Measurements from ENCODE around the gene DAZAP2. TPM values are rescaled to one million over a fixed set of nuclear protein-coding genes. Genes with fewer than 3 reads are reported as not detected.

Gene DAZAP2
- total RNA-seq, 1 donor from 2014 or later = 130 TPM

- Mint-ChIP-seq H3K4me1 (ENCODE audit: unreplicated experiment) (no peaks in the 10 kb centered on the region), H3K27ac (ENCODE audit: unreplicated experiment) (no peak overlapping the region)
- TF ChIP-seq, protein P1, sequence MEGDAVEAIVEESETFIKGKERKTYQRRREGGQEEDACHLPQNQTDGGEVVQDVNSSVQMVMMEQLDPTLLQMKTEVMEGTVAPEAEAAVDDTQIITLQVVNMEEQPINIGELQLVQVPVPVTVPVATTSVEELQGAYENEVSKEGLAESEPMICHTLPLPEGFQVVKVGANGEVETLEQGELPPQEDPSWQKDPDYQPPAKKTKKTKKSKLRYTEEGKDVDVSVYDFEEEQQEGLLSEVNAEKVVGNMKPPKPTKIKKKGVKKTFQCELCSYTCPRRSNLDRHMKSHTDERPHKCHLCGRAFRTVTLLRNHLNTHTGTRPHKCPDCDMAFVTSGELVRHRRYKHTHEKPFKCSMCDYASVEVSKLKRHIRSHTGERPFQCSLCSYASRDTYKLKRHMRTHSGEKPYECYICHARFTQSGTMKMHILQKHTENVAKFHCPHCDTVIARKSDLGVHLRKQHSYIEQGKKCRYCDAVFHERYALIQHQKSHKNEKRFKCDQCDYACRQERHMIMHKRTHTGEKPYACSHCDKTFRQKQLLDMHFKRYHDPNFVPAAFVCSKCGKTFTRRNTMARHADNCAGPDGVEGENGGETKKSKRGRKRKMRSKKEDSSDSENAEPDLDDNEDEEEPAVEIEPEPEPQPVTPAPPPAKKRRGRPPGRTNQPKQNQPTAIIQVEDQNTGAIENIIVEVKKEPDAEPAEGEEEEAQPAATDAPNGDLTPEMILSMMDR (IDR thresholded peaks at IDR 0.05) = no peak
These were observed 39.2 kb upstream of the DAZAP2 start for GRCh38 chr12:51199366-51199945.

DNA sequence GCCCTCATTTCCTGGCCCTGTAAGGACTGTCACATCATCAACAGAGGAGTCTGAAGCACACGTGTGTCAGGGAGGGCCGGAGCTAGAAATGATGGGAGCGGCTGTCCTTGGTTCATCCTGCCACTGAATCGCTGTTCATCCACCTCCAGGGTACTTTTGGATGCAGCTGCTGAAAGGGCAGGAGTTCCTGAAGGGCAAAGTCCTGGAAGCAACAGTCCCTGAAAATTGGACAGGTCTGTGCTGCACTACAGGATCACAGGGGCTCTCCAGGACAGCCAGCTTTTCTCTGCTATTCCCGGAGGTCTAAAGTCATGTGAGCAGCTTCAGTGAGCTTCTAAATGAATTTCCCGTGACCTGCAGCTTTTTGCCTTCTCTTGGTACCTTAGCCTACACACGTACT is 38.5 kb upstream of the DAZAP2 start:
- H3K27ac Mint-ChIP-seq (ENCODE audit: unreplicated experiment) = no peak overlapping the region
- no peaks in the 10 kb centered on the region for H3K4me1 Mint-ChIP-seq (ENCODE audit: unreplicated experiment)
- no peak for DNase-seq (ENCODE audit: extremely low spot score, unreplicated experiment)
- no peaks in the 10 kb centered on the region for H3K27me3 Mint-ChIP-seq (ENCODE audit: unreplicated experiment)
- H3K4me3 Mint-ChIP-seq (ENCODE audit: unreplicated experiment) = no peak overlapping the region
- H3K9me3 Mint-ChIP-seq (ENCODE audit: unreplicated experiment) = no peaks in the 10 kb centered on the region
- H3K36me3 Mint-ChIP-seq (ENCODE audit: unreplicated experiment) = peaks cover 2% of the 10 kb centered on the region
- TF ChIP-seq, protein P1 (IDR thresholded peaks at IDR 0.05) = no peak

More at GRCh38 chr12:51199366-51199945, 39.2 kb upstream of the DAZAP2 start:
- no peaks in the 10 kb centered on the region for H3K9me3 Mint-ChIP-seq (ENCODE audit: unreplicated experiment)
- H3K36me3 Mint-ChIP-seq (ENCODE audit: unreplicated experiment) = peaks cover 2% of the 10 kb centered on the region
- no peak overlapping the region for H3K4me3 Mint-ChIP-seq (ENCODE audit: unreplicated experiment)
- H3K27me3 Mint-ChIP-seq (ENCODE audit: unreplicated experiment) = no peaks in the 10 kb centered on the region
- no peak for DNase-seq (ENCODE audit: extremely low spot score, unreplicated experiment)

DNA sequence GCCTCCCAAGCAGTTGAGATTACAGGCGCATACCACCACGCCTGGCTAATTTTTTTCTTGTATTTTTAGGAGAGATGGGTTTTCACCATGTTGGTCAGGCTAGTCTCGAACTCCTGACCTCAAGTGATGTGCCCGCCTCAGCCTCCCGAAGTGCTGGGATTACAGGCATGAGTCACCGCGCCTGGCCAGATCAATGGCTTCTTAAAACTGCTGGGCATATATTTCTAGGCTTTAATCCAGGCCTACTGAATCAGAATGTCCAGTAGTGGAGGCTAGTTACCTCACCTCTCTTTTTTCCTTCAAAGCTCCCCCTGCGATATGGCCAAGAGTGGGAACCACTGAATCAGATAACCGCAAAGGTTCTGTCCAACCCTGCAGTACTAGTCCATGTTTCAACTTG is 37.8 kb upstream of the DAZAP2 start:
- Mint-ChIP-seq H3K27ac (ENCODE audit: unreplicated experiment) (no peak overlapping the region), H3K36me3 (ENCODE audit: unreplicated experiment) (peaks cover 2% of the 10 kb centered on the region), H3K27me3 (ENCODE audit: unreplicated experiment) (no peaks in the 10 kb centered on the region), H3K9me3 (ENCODE audit: unreplicated experiment) (no peaks in the 10 kb centered on the region), H3K4me3 (ENCODE audit: unreplicated experiment) (no peak overlapping the region), H3K4me1 (ENCODE audit: unreplicated experiment) (no peaks in the 10 kb centered on the region)
- TF ChIP-seq, protein P1 (IDR thresholded peaks at IDR 0.05) = no peak
- DNase-seq (ENCODE audit: extremely low spot score, unreplicated experiment) = no peak

DNA sequence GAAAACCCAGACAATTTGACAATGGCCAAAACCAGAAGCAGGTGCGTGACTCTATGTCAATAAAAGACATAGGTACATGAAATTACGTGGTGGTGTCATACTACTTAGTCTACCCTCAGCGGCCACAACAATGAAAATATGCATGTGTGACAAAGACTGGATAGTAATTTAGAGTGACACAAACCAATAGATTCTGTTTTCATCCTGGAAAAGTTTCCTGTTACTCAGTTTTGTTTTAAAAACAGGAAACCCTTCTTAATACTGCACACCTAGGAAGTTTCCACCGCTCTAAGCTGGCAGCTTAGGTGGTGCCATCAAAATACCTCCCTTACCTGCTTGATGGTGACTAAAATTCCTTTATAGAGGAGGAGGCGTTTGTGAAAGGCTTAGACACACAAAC is 35.9 kb upstream of the DAZAP2 start:
- peaks cover 6% of the 10 kb centered on the region for H3K36me3 Mint-ChIP-seq (ENCODE audit: unreplicated experiment)
- H3K27me3 Mint-ChIP-seq (ENCODE audit: unreplicated experiment) = no peaks in the 10 kb centered on the region
- no peak for DNase-seq (ENCODE audit: extremely low spot score, unreplicated experiment)
- H3K9me3 Mint-ChIP-seq (ENCODE audit: unreplicated experiment) = no peaks in the 10 kb centered on the region
- TF ChIP-seq, protein P1 (IDR thresholded peaks at IDR 0.05) = no peak
- no peaks in the 10 kb centered on the region for H3K4me1 Mint-ChIP-seq (ENCODE audit: unreplicated experiment)
- no peak overlapping the region for H3K4me3 Mint-ChIP-seq (ENCODE audit: unreplicated experiment)
- no peak overlapping the region for H3K27ac Mint-ChIP-seq (ENCODE audit: unreplicated experiment)

DNA sequence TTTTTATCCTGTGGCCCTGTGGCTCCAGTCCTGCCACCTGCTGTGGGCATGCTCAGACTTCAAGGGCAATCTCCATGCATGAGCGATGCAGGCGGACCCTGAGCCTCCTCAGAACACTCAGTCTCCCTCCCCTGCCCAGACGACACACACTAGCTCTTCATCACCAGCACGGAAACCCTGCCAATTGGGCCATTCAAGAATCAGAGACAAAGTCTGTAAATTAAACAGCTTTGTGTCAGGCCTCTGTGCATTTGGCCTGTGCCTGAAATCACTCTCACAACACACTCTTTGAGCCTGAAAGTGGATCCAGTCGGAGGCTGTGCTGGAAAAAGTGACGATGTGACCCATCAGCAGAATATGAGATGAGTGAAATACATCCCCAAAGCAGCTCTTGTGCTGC is 33.3 kb upstream of the DAZAP2 start:
- no peak overlapping the region for H3K27ac Mint-ChIP-seq (ENCODE audit: unreplicated experiment)
- H3K4me3 Mint-ChIP-seq (ENCODE audit: unreplicated experiment) = no peak overlapping the region
- H3K9me3 Mint-ChIP-seq (ENCODE audit: unreplicated experiment) = no peaks in the 10 kb centered on the region
- peaks cover 10% of the 10 kb centered on the region for H3K36me3 Mint-ChIP-seq (ENCODE audit: unreplicated experiment)
- H3K27me3 Mint-ChIP-seq (ENCODE audit: unreplicated experiment) = no peaks in the 10 kb centered on the region
- no peaks in the 10 kb centered on the region for H3K4me1 Mint-ChIP-seq (ENCODE audit: unreplicated experiment)
- TF ChIP-seq, protein P1 (IDR thresholded peaks at IDR 0.05) = no peak
- DNase-seq (ENCODE audit: extremely low spot score, unreplicated experiment) = no peak

All from osteocyte (in vitro differentiated cells).